Inferior parietal cortex (tissue), 1 donor: ENCODE results near the gene SNX6.
A peak's percentile ranks its signal among the peaks of the same experiment; 100 is the strongest.
"Not testable (repeated sequence)": the region's sequence is repeated elsewhere in the genome, so short reads cannot be mapped to it uniquely, and the experiment has no call there.

Experiments
- DNase-seq: peaks from one replicate; pipeline ENCODE4 v3.0.0-alpha.2; 2016; ENCODE audit errors: extremely low spot score

SNX6 gene

GRCh38 chr14:34629657-34630529 is at the start of gene SNX6:
TSS of gene SNX6 (minus strand) at chr14:34630148. CDS start at chr14:34630116, 32 bp downstream.
- DNase-seq, result peak; percentile 79

- no peak for DNase-seq
These were observed 48.8 kb upstream of the SNX6 start for GRCh38 chr14:34678735-34679134.

- DNase-seq, result no peak
These were observed 48.4 kb upstream of the SNX6 start for GRCh38 chr14:34678306-34678705.

DNA sequence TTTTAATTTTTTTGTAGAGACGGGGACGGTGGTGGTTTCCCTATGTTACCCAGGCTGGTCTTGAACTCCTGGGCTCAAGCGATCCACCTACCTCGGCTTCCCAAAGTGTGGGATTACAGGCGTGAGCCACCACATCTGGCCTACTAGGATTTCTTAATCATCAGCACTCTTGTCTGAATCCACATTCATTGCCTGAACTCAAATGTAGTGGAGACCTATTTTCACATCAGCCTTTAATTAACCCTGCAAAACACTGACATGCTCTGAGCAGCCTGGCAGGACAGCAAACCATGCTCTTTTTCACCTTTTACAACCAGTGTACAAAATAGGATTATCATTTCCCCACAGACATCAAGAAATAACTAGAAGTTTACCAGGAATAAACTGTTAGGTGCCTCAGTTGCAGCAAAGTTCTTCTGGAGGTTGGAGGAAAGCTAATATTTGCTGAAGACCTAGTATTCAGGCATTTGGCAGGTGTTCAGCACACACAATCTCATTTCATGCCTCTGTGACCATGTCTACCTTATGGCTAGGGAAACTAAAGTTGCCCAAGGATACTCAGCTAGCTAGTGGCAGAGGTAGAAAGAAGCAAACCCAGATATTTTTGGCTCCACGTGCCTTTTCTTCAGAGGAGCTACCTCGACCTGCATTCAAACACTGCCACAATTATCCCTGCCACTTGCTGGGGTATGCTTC is 46.7 kb upstream of the SNX6 start:
- no peak for DNase-seq

GRCh38 chr14:34673702-34674101 is 43.8 kb upstream of the SNX6 start:
- no peak for DNase-seq

GRCh38 chr14:34671716-34672115 is 41.8 kb upstream of the SNX6 start:
- DNase-seq, result no peak

DNA sequence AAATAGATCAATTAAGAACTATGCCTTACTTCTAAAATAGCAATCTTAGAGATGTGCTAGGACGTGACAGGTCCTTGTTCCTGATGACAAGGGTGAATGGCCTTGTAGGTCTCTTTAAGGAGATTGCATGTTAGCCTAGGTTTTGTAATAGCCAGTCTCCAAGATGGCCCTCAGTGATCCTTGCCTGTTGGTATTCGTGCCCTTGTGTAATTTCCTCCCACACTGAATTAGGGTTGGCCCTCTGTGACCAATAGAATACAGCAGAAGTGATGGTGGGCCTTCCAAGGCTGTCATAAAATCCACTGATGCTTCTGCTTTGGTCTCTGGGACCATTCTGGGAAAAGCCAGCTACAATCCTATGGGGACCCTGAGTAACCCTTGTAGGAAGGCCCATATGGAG is 38.2 kb upstream of the SNX6 start:
- no peak for DNase-seq

DNA sequence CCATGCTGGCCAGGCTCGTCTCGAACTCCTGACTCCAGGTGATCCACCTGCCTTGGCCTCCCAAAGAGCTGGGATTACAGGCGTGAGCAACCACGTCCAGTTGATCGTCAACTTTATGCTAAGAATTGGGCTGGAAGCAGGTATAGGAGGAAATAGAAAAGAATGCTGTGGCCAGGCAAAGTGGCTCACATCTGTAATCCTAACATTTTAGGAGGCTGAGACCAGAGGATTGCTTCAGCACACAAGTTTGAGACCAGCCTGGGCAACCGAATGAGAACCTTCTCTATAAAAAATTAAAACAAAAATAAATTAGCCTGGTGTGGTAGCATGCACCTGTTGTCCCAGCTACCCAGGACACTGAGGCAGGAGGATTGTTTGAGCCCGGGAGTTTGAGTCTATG is 37.1 kb upstream of the SNX6 start:
- no peak for DNase-seq

GRCh38 chr14:34665785-34666435 is 36.0 kb upstream of the SNX6 start:
- no peak for DNase-seq

DNA sequence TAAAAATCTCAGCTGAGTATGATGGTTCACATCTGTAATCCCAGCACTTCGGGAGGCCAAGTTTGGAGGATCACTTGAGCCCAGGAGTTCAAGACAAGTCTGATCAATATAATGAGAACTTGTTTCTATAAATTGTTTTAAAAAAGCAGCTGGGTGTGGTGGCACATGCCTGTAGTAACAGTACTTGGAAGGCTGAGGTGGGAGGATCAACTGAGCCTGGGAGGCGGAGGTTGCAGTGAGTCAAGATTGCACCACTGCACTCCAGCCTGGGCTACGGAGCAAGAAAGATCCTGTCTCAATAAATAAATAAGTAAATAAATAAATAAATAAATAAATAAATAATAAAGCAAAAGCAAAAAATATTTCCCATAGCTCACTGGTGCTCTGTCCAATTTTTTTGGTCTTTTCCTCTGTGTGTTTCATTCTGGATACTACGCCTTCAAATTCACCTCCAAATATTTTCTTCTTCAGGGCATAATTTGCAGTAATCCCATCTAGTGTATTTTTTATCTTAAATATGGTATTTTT is 32.7 kb upstream of the SNX6 start:
- no peak for DNase-seq

GRCh38 chr14:34660796-34661195 is 30.8 kb upstream of the SNX6 start:
- no peak for DNase-seq

GRCh38 chr14:34655959-34656358 is 26.0 kb upstream of the SNX6 start:
- DNase-seq, result no peak

- DNase-seq, result not testable (repeated sequence)
These were observed 23.1 kb upstream of the SNX6 start for GRCh38 chr14:34653073-34653472.

DNA sequence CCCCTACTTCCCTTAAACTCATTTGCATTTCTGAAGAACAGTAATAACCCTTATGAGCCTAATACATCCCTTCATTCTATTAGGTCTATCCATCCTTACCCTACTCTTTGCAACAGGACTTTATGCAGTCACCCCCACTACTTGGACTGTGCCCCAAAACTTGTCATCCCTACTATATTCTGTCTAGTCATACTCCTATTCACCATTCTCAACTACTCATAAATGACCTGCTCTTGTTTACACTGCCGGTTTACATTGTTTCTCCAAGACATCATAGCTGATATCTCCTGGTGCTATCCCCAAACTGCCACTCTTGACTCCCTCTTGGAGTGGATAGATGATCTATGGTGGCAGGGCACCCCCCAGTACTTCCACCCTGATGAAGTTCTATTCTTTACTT is 22.4 kb upstream of the SNX6 start:
- DNase-seq, result not testable (repeated sequence)

DNA sequence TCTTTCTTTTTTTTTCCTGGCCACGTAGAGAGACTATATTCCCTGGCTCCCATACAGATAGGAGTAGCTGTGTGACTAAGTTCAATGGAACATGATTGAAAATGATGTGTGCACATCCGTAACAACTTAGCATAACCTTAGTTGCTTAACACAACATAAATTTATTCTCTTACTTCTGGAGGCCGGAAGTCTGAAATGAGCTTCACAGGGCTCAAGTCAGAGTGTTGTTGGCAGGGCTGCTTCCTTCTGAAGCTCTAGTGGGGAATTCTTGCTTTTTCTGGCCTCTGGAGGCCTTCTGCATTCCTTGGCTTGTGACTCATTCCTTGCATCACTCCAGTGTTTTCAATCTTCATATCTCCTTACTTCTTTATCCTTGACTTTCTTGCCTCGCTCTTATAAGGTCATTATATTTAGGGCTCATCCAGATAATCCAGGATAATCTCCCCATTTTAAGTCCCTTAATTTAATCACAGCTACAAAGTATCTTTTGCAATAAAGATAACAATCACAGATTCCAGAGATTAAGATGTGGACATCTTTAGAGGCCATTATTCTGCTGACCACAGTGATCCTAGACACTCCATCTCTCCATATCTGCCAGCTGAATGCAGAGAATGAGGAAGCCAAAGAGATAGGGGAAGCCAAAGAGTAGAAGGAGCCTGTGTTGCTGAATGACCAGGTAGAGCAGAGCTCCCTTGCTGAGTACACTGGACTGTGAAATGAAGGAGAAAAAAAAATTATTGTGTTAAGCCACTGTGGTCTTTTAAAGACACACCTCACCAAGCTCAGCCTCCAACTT is 21.0 kb upstream of the SNX6 start:
- no peak for DNase-seq

DNA sequence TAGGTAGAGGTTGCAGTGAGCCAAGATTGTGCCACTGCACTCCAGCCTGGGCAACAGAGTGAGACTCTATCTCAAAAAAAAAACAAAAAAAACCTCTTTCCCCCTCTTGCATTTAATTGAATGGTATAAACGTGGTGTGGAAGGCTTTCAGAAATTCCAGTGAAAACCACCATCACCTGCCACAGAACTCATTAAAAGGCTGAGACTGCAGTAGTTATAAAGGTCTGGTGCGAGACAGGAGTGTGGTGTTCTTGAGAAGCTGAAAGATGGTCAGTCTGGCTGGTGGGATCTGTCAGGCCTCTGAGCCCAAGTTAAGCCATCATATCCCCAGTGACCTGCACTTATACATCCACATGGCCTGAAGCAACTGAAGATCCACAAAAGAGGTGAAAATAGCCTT is 20.1 kb upstream of the SNX6 start:
- DNase-seq, result not testable (repeated sequence)

DNA sequence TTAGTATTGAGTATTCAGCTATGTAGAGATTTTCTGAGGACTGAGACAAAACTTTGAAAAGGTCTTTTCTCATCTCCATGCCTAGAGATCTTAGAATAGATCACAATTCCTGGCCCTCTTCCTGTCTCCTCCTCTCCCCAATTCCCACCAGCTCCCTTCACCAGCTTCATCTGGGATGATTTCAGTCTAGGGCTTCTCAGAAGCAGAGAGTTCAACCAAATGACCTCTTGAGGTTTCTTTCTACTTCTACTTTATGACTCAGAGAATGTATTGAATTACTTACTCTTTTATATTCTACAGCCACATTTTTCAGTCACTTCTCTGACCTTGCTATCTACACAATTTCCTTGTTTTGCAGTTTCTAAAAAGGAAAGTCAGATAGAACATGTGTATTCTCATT is 19.4 kb upstream of the SNX6 start:
- DNase-seq, result no peak

- DNase-seq, result no peak
These were observed 16.8 kb upstream of the SNX6 start for GRCh38 chr14:34646570-34647255.

DNA sequence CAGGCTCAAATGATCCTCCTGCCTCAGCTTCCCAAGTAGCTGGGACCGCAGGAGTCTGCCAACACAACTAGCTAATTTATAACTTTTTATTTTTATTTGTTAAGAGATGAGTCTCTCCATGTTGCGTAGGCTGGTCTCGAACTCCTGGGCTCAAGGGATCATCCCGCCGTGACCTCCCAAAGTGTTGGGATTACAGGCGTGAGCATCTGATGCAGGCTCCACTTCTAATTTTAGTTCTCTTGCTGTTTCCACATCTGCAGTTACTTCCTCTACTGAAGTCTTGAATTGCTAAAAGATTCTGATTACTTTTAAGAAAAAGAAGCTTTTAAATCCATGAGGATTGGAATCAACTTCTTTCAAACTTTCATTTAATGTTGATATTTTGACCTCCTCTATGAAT is 13.4 kb upstream of the SNX6 start:
- no peak for DNase-seq

DNA sequence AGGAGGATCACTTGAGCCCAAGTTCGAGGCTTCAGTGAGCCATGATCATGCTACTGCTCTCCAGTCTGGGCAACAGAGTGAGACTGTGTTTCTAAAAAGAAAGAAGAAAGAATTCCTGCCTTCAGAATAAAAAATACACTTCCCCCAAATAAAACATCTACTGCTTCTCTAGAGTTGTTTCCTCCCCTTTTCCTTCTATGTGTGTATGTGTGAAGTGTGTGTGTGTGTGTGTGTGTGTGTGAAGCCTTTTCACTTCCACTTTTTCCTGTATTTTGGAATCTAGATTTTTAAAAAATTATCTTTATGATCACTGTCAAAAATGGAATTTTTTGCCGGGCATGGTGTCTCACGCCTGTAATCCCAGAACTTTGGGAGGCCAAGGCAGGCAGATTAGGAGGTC is 12.6 kb upstream of the SNX6 start:
- no peak for DNase-seq

GRCh38 chr14:34640826-34641225 is 10.9 kb upstream of the SNX6 start:
- DNase-seq, result no peak
